A549 (cell line): Measurements from ENCODE around the gene SLX9. TPM values are rescaled to one million over a fixed set of nuclear protein-coding genes. Genes with fewer than 3 reads are reported as not detected.

Experiments used
- ATAC-seq, 2 experiments: fragments of 200-7000 bp in 1 of 2; fragments of >200 bp in 1 of 2; cut with Nextera tagmentation in 1 of 2; cut with Tn5 transposase in 1 of 2; 3 replicates each; pipeline versions ENCODE4 v1.8.0 to v1.9.1; 2018 to 2020; ENCODE audit warnings: mild to moderate bottlenecking in 1 of 2, moderate library complexity in 1 of 2
- CTCF ChIA-PET: fragments of 300-600 bp; sonication (Branson Sonifier 250); formaldehyde crosslinking; extraction: SDS; loops from one replicate; lab custom pipeline; 2021; ENCODE audit warnings: antibody characterized with exemption, inconsistent platforms; lab: Yijun Ruan, JAX
- POLR2A ChIA-PET: fragments of 350-600 bp; formaldehyde crosslinking; extraction: SDS; loops from one replicate; lab custom pipeline; 2021; ENCODE audit warnings: antibody characterized with exemption, inconsistent platforms; lab: Yijun Ruan, JAX
- DNase-seq, 2 experiments: peaks; one replicate each; pipeline versions ENCODE4 v3.0.0 to v3.0.0-alpha.2; 2011 to 2016; ENCODE audit warnings: low read depth in 1 of 2, low spot score in 1 of 2
- FAIRE-seq: peaks from 2 replicates; lab custom pipeline; 2011; peaks lifted over from hg19 to GRCh38; lab: Jason Lieb, UNC
- H3K27ac ChIP-seq, 2 experiments: fragments of >200 bp; sonication (Bioruptor Twin); formaldehyde crosslinking; 3 replicates each; pipeline ENCODE4 v1.5.1; 2016 to 2017
- H3K4me1 ChIP-seq: fragments of >200 bp; sonication (Bioruptor Twin); formaldehyde crosslinking; 3 replicates; pipeline ENCODE4 v1.6.1; 2016
- H3K4me2 ChIP-seq: fragments of >200 bp; sonication (Bioruptor Twin); formaldehyde crosslinking; 3 replicates; pipeline ENCODE4 v1.6.1; 2016
- H3K4me3 ChIP-seq: fragments of >200 bp; sonication (Bioruptor Twin); formaldehyde crosslinking; 3 replicates; pipeline ENCODE4 v1.5.1; 2016
- H3K9me3 ChIP-seq: fragments of >200 bp; sonication (Bioruptor Twin); formaldehyde crosslinking; 3 replicates; pipeline ENCODE4 v1.6.1; 2016
- BHLHE40 ChIP-seq: IDR thresholded peaks from 2 replicates; pipeline ENCODE4 v1.6.1; 2012; ENCODE audit warnings: low read depth, low read length, inconsistent platforms
- CBX8 ChIP-seq: fragments of 200-600 bp; sonication (generic); IDR thresholded peaks from 2 replicates; pipeline ENCODE4 v1.6.1; 2016
- CEBPB ChIP-seq, 2 experiments: fragments of >200 bp in 1 of 2; sonication (Bioruptor Twin) in 1 of 2; formaldehyde crosslinking in 1 of 2; IDR thresholded peaks; 2 replicates each; pipeline ENCODE4 v1.6.1; 2012 to 2016
- CHD2 ChIP-seq: fragments of 150-350 bp; IDR thresholded peaks from 2 replicates; pipeline ENCODE4 v1.6.1; 2014; ENCODE audit warnings: low read length; ENCODE audit not compliant: partially characterized antibody
- CHD4 ChIP-seq: fragments of 200-600 bp; sonication (generic); IDR thresholded peaks from 2 replicates; pipeline ENCODE4 v1.6.1; 2016; ENCODE audit warnings: antibody characterized with exemption, mild to moderate bottlenecking, borderline replicate concordance
- ESRRA ChIP-seq: fragments of 150-350 bp; IDR thresholded peaks from 2 replicates; pipeline ENCODE4 v1.6.1; 2014; ENCODE audit warnings: mild to moderate bottlenecking, low read length, borderline replicate concordance
- GATA3 ChIP-seq: IDR thresholded peaks from 2 replicates; pipeline ENCODE4 v1.6.1; 2012; ENCODE audit warnings: borderline replicate concordance
- HDAC2 ChIP-seq: fragments of 200-600 bp; sonication (generic); IDR thresholded peaks from 2 replicates; pipeline ENCODE4 v1.6.1; 2016
- HEYL ChIP-seq: fragments of 250-450 bp; sonication (Bioruptor Pico); IDR thresholded peaks from 2 replicates; pipeline ENCODE4 v1.8.0; 2021; ENCODE audit warnings: mild to moderate bottlenecking, moderate library complexity
- JUN ChIP-seq, 2 experiments: fragments of >200 bp; sonication (Bioruptor Twin); formaldehyde crosslinking; IDR thresholded peaks; 2 replicates in 1 of 2; 3 replicates in 1 of 2; pipeline ENCODE4 v1.6.1; 2016 to 2017
- KDM1A ChIP-seq: fragments of 200-600 bp; sonication (generic); IDR thresholded peaks from 2 replicates; pipeline ENCODE4 v1.6.1; 2016; ENCODE audit warnings: low read depth, mild to moderate bottlenecking
- KDM5A ChIP-seq: fragments of 200-600 bp; sonication (generic); IDR thresholded peaks from 2 replicates; pipeline ENCODE4 v1.6.1; 2016; ENCODE audit warnings: antibody characterized with exemption, mild to moderate bottlenecking
- MAFK ChIP-seq: fragments of 450-650 bp; IDR thresholded peaks from 2 replicates; pipeline ENCODE4 v1.6.1; 2014; ENCODE audit not compliant: partially characterized antibody
- MAZ ChIP-seq: fragments of 150-350 bp; IDR thresholded peaks from 2 replicates; pipeline ENCODE4 v1.6.1; 2014; ENCODE audit warnings: antibody characterized with exemption, low read depth, low read length, borderline replicate concordance
- MYC ChIP-seq: IDR thresholded peaks from 2 replicates; pipeline ENCODE4 v1.6.1; 2012; ENCODE audit warnings: mild to moderate bottlenecking, inconsistent platforms, low read length, improper control_type of control experiment, borderline replicate concordance
- NR3C1 ChIP-seq: fragments of >200 bp; sonication (Bioruptor Twin); formaldehyde crosslinking; IDR thresholded peaks from 3 replicates; pipeline ENCODE4 v1.6.1; 2017
- RAD21 ChIP-seq, 2 experiments: fragments of >200 bp in 1 of 2; sonication (Bioruptor Twin) in 1 of 2; formaldehyde crosslinking in 1 of 2; IDR thresholded peaks in 1 of 2; conservative IDR thresholded peaks in 1 of 2; 2 replicates in 1 of 2; 3 replicates in 1 of 2; pipeline ENCODE4 v1.6.1; 2012 to 2018; ENCODE audit warnings: inconsistent platforms in 1 of 2
- RARB ChIP-seq: fragments of 250-450 bp; sonication (Bioruptor Pico); IDR thresholded peaks from 2 replicates; pipeline ENCODE4 v1.8.0; 2021; ENCODE audit warnings: mild to moderate bottlenecking, moderate library complexity
- RFX5 ChIP-seq: fragments of 450-650 bp; IDR thresholded peaks from 2 replicates; pipeline ENCODE4 v1.7.1; 2014; ENCODE audit warnings: antibody characterized with exemption, mild to moderate bottlenecking, moderate library complexity
- SMC3 ChIP-seq: fragments of >200 bp; sonication (Bioruptor Twin); formaldehyde crosslinking; IDR thresholded peaks from 3 replicates; pipeline ENCODE4 v1.6.1; 2018; ENCODE audit warnings: inconsistent platforms
- TP53 ChIP-seq: fragments of 250-450 bp; sonication (Bioruptor Pico); IDR thresholded peaks from 2 replicates; pipeline ENCODE4 v1.5.0; 2021; ENCODE audit warnings: mild to moderate bottlenecking, moderate library complexity
- ZFP36 ChIP-seq: fragments of 450-650 bp; IDR thresholded peaks from 2 replicates; pipeline ENCODE4 v1.6.1; 2014; ENCODE audit warnings: borderline replicate concordance; ENCODE audit not compliant: partially characterized antibody
- ZNF302 ChIP-seq: fragments of 250-450 bp; sonication (Bioruptor Pico); IDR thresholded peaks from 2 replicates; pipeline ENCODE4 v1.9.0; 2021; ENCODE audit warnings: inconsistent platforms, mild to moderate bottlenecking, moderate library complexity
- WGBS: methylation state at CpG from one replicate; pipeline ENCODE4 v1.1.6; 2017; ENCODE audit errors: missing lambda C conversion rate; 5-methylcytosine and 5-hydroxymethylcytosine counted together
- polyA plus RNA-seq, 4 experiments: library from polyadenylated mRNA; depleted of rRNA in 3 of 4; stranded (reverse); fragments of >200 nt; fragmentation: RNase III in 1 of 4; extraction: RNeasy Plus Mini Kit Qiagen cat#74134 plus additional on column Dnase treatment in 1 of 4; gene quantifications; 2 replicates in 3 of 4; 3 replicates in 1 of 4; pipeline ENCODE4 v1.2.3, GENCODE V29; 2011 to 2017
- TF ChIP-seq, protein P1 (sequence below): fragments of >200 bp; sonication (Bioruptor Twin); formaldehyde crosslinking; IDR thresholded peaks from 3 replicates; pipeline ENCODE4 v1.5.1; 2016
- TF ChIP-seq, protein P2 (sequence below): IDR thresholded peaks from 2 replicates; pipeline ENCODE4 v1.6.1; 2012
- TF ChIP-seq, protein P3 (sequence below): fragments of 450-650 bp; IDR thresholded peaks from 2 replicates; pipeline ENCODE4 v1.6.1; 2014; ENCODE audit warnings: antibody characterized with exemption
- TF ChIP-seq, protein P4 (sequence below): IDR thresholded peaks from 2 replicates; pipeline ENCODE4 v1.6.1; 2012

The SLX9 gene
- polyA plus RNA-seq, 2 of the 4 experiments (the other 2 are of a cell fraction), result 26.9 to 40.6 TPM

DNA sequence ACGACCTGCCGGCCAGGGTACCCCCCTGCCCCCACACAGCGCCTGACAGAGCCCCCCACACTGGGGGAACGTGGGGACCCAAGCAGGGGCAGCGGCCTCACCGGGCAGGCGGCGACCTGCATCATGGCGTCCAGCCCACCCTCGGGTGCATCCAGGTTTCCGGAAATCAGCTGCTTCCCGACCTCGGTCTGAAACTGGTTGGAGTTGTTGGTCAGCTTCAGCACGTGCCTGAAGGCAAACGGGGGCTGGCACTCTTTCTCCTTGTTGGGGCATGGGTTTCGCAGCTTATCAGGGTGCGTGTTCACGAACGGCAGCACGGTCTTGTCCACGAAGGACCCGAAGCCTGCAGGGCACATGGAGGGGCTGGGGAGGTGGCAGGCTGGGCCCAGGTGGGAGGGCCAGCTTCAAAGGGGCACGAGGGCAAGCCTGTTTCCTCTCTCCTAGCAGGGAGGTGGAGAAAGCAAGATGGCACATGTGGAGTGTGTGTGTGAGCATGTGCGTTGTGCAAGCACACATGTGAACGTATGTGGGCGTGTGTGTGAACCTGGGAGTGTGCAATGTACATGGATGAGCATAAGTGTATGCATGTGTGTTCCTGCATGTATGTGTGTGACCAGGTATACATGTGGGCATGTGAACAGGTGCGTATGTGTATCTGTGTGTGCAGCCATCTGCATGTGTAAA lies 38.3 kb upstream of the SLX9 start:
- no peak for FAIRE-seq
- ATAC-seq, result no peak
- 86% methylated on average over 11 of the region's 27 CpGs for WGBS
- TF ChIP-seq ESRRA (no peak), BHLHE40 (no peak), MYC (no peak), NR3C1 (no peak), TP53 (CRISPR knock-in tag) (no peak), RFX5 (no peak), ZNF302 (CRISPR knock-in tag) (no peak), SMC3 (no peak), KDM1A (no peak), CBX8 (no peak), KDM5A (no peak), HDAC2 (no peak), CEBPB (IDR thresholded peaks at IDR 0.05) (no peak), ZFP36 (no peak), JUN (IDR thresholded peaks at IDR 0.05) (no peak)
- TF ChIP-seq, protein P1, sequence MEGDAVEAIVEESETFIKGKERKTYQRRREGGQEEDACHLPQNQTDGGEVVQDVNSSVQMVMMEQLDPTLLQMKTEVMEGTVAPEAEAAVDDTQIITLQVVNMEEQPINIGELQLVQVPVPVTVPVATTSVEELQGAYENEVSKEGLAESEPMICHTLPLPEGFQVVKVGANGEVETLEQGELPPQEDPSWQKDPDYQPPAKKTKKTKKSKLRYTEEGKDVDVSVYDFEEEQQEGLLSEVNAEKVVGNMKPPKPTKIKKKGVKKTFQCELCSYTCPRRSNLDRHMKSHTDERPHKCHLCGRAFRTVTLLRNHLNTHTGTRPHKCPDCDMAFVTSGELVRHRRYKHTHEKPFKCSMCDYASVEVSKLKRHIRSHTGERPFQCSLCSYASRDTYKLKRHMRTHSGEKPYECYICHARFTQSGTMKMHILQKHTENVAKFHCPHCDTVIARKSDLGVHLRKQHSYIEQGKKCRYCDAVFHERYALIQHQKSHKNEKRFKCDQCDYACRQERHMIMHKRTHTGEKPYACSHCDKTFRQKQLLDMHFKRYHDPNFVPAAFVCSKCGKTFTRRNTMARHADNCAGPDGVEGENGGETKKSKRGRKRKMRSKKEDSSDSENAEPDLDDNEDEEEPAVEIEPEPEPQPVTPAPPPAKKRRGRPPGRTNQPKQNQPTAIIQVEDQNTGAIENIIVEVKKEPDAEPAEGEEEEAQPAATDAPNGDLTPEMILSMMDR, result no peak
- TF ChIP-seq, protein P2, sequence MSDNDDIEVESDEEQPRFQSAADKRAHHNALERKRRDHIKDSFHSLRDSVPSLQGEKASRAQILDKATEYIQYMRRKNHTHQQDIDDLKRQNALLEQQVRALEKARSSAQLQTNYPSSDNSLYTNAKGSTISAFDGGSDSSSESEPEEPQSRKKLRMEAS, result no peak
- TF ChIP-seq, protein P3, sequence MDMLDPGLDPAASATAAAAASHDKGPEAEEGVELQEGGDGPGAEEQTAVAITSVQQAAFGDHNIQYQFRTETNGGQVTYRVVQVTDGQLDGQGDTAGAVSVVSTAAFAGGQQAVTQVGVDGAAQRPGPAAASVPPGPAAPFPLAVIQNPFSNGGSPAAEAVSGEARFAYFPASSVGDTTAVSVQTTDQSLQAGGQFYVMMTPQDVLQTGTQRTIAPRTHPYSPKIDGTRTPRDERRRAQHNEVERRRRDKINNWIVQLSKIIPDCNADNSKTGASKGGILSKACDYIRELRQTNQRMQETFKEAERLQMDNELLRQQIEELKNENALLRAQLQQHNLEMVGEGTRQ, result no peak
- Histone ChIP-seq H3K4me2 (no peak overlapping the region), H3K9me3 (no peaks in the 10 kb centered on the region), H3K4me3 (no peak overlapping the region), H3K27ac (no peak overlapping the region), H3K4me1 (no peaks in the 10 kb centered on the region)
- ChIA-PET POLR2A (no interaction called here), CTCF (no interaction called here)
- DNase-seq, result no peak

DNA sequence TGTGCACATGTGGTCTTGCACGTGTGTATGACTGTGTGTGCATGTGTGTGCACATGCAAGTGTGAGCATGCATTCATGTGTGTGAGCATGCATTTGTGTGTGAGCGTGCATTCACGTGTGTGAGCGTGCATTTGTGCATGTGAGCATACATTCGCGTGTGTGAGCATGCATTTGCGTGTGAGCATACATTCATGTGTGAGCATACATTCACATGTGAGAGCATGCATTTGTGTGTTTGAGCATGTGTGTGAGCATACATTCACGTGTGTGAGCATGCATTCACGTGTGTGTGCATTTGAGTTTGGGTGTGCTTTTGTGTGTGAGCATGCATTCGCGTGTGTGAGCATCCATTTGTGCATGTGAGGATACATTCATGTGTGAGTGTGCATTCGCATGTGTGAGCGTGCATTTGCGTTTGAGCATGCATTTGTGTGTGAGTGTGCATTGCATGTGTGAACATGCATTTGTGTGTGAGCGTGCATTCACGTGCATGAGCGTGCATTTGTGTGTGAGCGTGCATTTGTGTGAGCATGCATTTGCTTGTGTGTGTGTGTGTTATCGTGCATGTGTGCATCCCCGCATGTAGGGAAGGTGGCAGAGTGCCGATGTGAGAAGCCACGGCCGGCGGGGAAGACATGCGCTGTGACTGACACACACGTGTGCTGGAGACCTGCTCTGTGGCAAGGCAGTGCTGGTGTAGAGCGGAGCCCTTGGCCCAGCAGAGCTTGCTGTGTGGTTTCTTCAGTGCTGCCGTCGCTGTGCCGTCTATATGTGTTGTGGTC lies 37.4 kb upstream of the SLX9 start:
- ChIA-PET POLR2A (no interaction called here), CTCF (no interaction called here)
- WGBS, result 83% methylated on average over 30 of the region's 30 CpGs
- no peak for TF ChIP-seq RARB (CRISPR knock-in tag)
- no peak for TF ChIP-seq MAZ
- TF ChIP-seq MAFK, result no peak
- Histone ChIP-seq H3K27ac (no peak overlapping the region), H3K4me3 (no peak overlapping the region), H3K4me2 (no peak overlapping the region), H3K4me1 (no peaks in the 10 kb centered on the region), H3K9me3 (no peaks in the 10 kb centered on the region)
- no peak for FAIRE-seq
- ATAC-seq, result no peak
- DNase-seq, result no peak

DNA sequence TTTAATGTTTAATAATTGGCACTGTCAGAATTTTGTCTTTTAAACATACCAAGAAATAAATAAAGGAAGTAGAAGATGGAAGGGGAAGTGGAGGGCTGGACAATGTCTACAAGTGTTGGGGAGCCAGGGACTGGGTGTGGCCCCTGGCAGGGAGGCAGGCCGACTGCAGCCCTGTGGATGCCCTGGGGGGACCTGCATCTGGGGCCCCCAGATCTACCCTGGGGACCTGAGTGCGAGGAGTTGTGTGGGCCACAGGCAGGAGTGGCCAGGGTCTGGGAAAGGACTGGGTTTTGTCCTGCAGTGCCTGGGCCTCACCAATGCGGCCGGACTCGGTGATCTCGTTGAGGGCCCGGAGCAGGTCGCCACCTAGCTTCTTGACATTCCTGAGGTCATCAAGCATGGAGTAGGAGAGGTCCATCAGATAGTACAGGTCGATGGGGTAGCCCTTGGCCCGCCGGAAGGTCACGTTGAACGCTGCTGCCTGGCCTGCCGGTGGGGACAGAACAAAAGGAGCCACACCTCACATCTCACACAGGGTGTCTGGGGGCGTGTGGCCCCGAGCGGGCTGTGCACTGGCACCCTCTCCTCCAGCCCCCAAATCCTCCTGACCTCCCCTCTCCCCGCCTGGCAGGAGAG lies 36.7 kb upstream of the SLX9 start:
- FAIRE-seq (no peak), ATAC-seq (no peak), DNase-seq (no peak)
- no peak overlapping the region for H3K4me3 ChIP-seq
- no peaks in the 10 kb centered on the region for H3K4me1 ChIP-seq
- H3K9me3 ChIP-seq, result no peaks in the 10 kb centered on the region
- POLR2A ChIA-PET, result no interaction called here
- WGBS, result 76% methylated on average over 13 of the region's 18 CpGs
- no peak overlapping the region for H3K27ac ChIP-seq
- no peak overlapping the region for H3K4me2 ChIP-seq
- CTCF ChIA-PET, result no interaction called here
- no peak for TF ChIP-seq RAD21 (conservative IDR thresholded peaks at IDR 0.05 in 1 of 2, IDR thresholded peaks at IDR 0.05 in 1 of 2)
- TF ChIP-seq, protein P1, result no peak
- TF ChIP-seq CHD2, result no peak
- TF ChIP-seq, protein P4, sequence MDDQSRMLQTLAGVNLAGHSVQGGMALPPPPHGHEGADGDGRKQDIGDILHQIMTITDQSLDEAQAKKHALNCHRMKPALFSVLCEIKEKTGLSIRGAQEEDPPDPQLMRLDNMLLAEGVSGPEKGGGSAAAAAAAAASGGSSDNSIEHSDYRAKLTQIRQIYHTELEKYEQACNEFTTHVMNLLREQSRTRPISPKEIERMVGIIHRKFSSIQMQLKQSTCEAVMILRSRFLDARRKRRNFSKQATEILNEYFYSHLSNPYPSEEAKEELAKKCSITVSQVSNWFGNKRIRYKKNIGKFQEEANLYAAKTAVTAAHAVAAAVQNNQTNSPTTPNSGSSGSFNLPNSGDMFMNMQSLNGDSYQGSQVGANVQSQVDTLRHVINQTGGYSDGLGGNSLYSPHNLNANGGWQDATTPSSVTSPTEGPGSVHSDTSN, result no peak
- no peak for TF ChIP-seq HEYL (CRISPR knock-in tag)
- TF ChIP-seq CHD4, result no peak
- TF ChIP-seq GATA3, result no peak
- TF ChIP-seq ZFP36, result no peak
- TF ChIP-seq, protein P2, result no peak
